RWPE1 (cell line): Measurements from ENCODE around the gene TOMM40L.

Experiments
- CTCF ChIA-PET: fragments of 350-600 bp; sonication (Branson Sonifier 250); formaldehyde crosslinking; extraction: SDS; loops from one replicate; lab custom pipeline; 2021; lab: Yijun Ruan, JAX
- POLR2A ChIA-PET: fragments of 400-600 bp; formaldehyde crosslinking; extraction: SDS; loops from one replicate; lab custom pipeline; 2020; ENCODE audit warnings: antibody characterized with exemption; ENCODE audit not compliant: low non-redundant PET; lab: Yijun Ruan, JAX
- DNase-seq: peaks from one replicate; pipeline ENCODE4 v3.0.0; 2012; ENCODE audit warnings: low spot score
- H3K27ac ChIP-seq: fragments of 450-650 bp; 2 replicates; pipeline ENCODE4 v1.5.1; 2017
- CTCF ChIP-seq: fragments of 450-650 bp; conservative IDR thresholded peaks from 2 replicates; pipeline ENCODE4 v1.5.1; 2017; ENCODE audit warnings: low read depth, mild to moderate bottlenecking

TOMM40L gene

GRCh38 chr1:161266836-161267235 is 41.0 kb downstream of the TOMM40L start:
- ChIA-PET POLR2A (no interaction called here), CTCF (interaction anchor here (0.5 kb wide), 1 partner anchor 36 kb away, joined by 3 read pairs; no protein-coding TSS in a partner anchor)
- no peak for TF ChIP-seq CTCF
- DNase-seq, result no peak
- no peak overlapping the region for H3K27ac ChIP-seq

GRCh38 chr1:161267321-161267720 is 41.5 kb downstream of the TOMM40L start:
- ChIA-PET CTCF (interaction anchor here (0.5 kb wide), 1 partner anchor 36 kb away, joined by 3 read pairs; no protein-coding TSS in a partner anchor), POLR2A (no interaction called here)
- DNase-seq, result no peak
- H3K27ac ChIP-seq, result no peak overlapping the region
- TF ChIP-seq CTCF, result no peak

- ChIA-PET POLR2A (no interaction called here), CTCF (no interaction called here)
- DNase-seq, result no peak
- H3K27ac ChIP-seq, result no peak overlapping the region
- no peak for TF ChIP-seq CTCF
Observed at GRCh38 chr1:161273402-161273801, 47.5 kb downstream of the TOMM40L start.

- ChIA-PET POLR2A (no interaction called here), CTCF (interaction anchor here (1.3 kb wide), 1 partner anchor 16 kb away, joined by 5 read pairs; no protein-coding TSS in a partner anchor)
- DNase-seq, result no peak
- TF ChIP-seq CTCF, result no peak
- H3K27ac ChIP-seq, result no peak overlapping the region
Observed at GRCh38 chr1:161274874-161275273, 49.0 kb downstream of the TOMM40L start.
